GM18505 (cell line): ENCODE data around the gene GPI.
A peak's percentile ranks its signal among the peaks of the same experiment; 100 is the strongest.

Experiments
- ATAC-seq: cut with Tn5 transposase; IDR thresholded peaks from one replicate; pipeline ENCODE4 v1.9.1; 2021; ENCODE audit not compliant: unreplicated experiment
- POLR2A ChIP-seq: IDR thresholded peaks from 4 replicates; pipeline ENCODE4 v1.6.1; 2011; ENCODE audit warnings: borderline replicate concordance; ENCODE audit not compliant: insufficient read depth, insufficient read length; ENCODE audit errors: extremely low read depth

Gene GPI

GRCh38 chr19:34409189-34410164 is 44.5 kb downstream of the GPI start:
- no peak for TF ChIP-seq POLR2A
- no peak for ATAC-seq

DNA sequence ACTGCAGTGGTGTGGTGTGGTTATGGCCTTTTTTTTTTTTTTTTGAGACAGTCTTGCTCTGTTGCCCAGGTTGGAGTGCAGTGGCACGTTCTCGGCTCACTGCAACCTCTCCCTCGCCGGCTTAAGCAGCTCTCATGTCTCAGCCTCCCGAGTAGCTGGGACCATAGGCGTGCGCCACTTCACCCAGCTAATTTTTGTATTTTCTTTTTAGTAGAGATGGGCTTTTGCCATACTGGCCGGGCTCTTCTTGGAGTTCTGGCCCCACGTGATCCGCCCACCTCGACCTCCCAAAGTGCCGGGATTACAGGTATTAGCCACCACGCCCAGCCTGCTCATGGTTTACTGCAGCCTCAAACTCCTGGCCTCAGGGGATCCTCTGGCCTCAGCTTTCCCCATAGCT is 46.2 kb downstream of the GPI start:
- no peak for TF ChIP-seq POLR2A

DNA sequence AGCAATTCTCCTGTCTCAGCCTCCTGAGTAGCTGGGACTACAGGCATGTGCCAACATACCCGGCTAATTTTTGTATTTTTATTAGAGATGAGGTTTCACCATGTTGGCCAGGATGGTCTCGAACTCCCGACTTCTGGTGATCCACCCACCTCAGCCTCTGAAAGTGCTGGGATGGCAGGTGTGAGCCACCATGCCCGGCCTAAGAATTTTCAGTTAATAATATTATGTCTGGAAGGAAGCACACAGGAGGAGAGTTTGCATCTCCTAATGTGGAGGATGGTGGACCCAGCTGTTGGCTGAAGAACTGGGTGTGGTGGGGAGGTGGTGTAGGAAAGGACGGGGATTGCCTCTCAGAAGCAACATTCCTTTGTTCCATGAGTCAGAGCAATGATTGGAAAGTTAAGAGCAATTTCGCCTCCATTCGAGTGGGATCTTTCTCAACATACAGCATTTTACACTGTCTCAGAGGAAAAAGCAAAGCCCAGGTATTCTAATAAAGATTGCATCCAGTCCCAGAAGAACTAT is 51.1 kb downstream of the GPI start:
- no peak for TF ChIP-seq POLR2A
- ATAC-seq: no peak

More for the DNA sequence above, 46.2 kb downstream of the GPI start:
- ATAC-seq: no peak

DNA sequence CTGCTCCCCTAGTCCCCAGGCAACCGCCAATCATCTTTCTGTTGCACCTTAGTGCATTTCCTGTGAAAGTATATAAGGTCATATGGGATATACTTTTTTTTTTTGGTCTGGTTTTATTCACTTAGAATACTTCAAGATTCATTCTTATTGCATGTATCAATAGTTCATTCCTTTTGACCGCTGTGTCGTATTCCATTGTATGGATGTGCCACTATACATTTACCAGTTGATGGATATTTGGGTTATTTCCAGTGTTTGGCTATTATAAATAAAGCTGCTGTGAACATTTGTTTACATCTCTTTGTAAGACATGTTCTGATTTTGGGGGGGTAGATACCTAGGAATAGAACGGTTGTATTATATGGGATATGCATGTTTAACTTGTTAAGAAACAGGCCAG is 53.3 kb downstream of the GPI start:
- no peak for TF ChIP-seq POLR2A
- no peak for ATAC-seq

DNA sequence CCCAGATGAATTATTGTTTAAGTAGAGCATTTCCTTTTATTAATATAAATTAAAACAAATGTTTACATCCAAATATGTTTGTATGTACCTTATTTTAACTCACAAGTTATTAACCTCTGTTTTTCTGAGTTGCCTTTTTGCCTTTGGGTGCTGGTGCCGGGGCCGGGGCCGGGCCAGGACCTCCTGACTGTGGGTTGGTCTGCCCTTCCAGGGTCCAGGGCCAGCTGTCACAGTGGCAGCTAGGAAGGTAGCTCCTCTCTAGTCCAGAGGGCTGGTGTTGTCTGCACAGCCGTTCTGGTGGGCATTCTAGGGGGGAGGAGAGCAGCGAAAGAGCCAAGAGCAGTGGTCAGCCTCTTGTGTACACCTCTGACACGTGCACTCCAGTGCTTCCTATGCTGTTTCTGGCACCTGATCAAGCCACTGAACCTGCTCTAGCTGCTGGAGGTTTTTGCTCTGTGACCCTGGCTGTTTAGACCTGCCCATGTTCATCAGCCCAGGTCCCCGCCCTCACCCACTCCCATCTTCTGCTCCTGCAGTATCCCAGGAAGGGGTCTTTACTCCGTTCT is 61.2 kb downstream of the GPI start:
- no peak for TF ChIP-seq POLR2A
- no peak for ATAC-seq

DNA sequence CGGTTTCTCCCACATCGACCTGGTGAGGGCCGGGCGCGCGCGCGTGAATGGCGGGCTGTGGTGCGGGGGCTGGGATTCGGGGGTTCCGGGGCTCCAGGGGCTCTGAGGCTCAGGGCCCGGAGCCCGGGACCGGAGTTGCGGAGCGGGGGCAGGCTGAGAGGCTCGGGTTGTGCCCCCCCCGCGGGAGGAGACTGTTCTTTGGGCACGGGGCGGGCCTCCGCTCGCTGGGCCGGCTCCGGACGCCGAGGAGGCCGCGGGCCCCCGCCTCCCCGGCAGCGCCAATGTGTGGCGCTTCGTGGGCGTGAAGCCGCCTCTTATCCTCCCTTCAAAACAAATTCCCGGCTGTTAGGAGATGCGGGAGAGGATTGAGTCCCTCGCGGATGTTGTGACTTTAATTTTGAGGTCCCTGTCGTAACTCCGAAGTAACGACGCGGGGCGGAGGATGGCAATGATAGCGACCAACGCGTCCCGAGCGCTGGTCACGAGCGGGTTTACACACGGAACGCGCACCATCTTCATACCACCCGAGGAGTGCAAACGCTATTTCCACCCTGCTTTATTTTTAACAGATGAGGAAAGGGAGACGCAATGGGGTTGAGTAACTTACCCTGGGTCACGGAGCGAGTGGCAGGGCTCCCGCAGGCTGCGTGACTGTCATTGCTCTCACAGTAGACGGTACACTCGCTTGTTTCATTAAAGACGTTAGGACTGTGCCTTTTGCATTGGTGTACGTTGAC is 63.7 kb downstream of the GPI start:
- TF ChIP-seq POLR2A: no peak
- peak; percentile 39 for ATAC-seq

GRCh38 chr19:34429553-34429952 is 64.6 kb downstream of the GPI start:
- ATAC-seq: no peak

DNA sequence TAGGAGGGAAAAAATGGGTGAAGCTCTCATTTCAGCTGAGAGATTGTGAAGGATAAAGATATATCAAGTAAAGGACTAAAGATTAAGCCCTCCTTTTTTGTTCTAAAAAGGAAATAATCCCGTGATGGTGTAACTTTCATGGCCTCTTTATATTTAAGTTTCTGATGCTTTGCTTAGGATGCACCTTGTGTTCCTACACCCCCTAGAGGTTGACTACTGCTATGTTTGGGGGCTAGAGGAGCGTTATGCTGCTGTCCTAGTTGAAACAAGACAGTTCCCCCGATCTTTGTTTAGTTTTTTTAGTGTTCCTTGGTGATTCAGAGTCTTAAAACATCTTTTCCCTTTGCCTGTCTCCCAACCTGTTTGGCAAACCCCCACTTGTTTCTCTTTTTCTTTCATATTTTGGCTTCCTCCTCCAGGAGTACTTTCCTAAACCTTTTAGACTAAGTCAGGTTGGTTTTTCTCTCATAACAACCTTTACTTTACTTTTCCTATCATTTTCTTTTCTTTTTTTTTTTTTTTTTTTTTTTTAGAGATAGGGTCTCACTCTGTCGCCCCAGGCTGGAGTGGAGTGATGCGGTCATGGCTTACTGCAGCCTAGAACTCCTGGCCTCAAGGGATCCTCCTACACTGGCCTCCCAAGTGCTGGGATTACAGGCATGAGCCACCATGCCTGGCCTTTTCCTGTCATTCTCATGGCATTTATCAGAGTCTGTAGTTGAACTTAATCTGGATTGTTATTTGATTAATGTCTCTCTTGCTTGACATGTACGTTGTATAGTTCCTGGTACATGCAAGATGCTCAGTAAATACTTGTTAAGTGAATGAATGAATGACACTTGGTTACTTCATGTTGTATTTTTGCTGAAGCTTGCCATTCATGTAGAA is 66.0 kb downstream of the GPI start:
- ATAC-seq: no peak
- TF ChIP-seq POLR2A: no peak

More at GRCh38 chr19:34429553-34429952, 64.6 kb downstream of the GPI start:
- no peak for TF ChIP-seq POLR2A

- ATAC-seq: no peak
- no peak for TF ChIP-seq POLR2A
Observed at GRCh38 chr19:34431681-34432402, 66.8 kb downstream of the GPI start.

DNA sequence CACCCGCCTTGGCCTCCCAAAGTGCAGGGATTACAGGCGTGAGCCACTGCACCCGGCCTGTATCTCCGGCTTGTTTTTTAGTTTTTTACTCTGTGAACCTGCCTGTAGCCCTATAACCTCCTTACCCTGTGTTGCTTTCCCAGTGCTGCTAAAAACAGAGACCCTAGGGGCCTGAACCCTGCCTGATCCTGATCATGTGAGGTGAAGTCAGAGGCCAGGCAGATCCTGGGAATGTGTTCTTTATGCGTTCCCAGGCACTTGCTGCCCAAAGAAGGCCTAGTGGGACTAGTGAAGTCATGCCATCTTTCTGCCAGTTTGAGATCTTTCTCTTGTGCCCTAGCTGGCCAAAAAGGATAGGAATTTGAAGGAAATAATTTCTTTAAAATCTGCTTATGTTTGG is 67.8 kb downstream of the GPI start:
- TF ChIP-seq POLR2A: no peak
- ATAC-seq: no peak

DNA sequence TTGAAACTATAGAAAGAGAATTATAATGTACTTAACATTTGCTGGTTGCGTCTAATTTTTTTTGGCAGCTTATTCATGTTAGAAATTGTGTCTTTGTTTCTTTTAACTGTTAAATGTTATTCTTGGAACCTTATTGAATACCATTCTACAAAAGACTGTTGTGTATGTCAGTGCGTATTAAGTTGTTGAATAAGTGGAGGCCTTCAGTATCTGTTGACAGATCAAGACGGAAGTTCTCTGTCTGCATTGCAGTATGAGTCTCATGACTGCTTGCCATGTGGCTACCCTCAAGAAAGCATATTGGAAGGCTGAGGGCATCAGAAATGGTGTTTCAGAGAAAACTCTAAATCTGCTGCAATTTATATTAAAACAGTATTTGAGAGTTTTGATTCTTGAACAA is 71.7 kb downstream of the GPI start:
- no peak for ATAC-seq
- no peak for TF ChIP-seq POLR2A

- no peak for TF ChIP-seq POLR2A
- no peak for ATAC-seq
Observed at GRCh38 chr19:34448191-34448590, 83.2 kb downstream of the GPI start.
